Gastrocnemius medialis (tissue), 4 donors: ENCODE results near the gene VDR.

ENCODE experiments used
- POLR2A ChIP-seq, 2 donors: fragments of 450-650 bp; IDR thresholded peaks; one replicate each; pipeline ENCODE4 v1.6.1; 2017; ENCODE audit warnings: antibody characterized with exemption in 2 of 2, mild to moderate bottlenecking in 2 of 2, moderate library complexity in 2 of 2
- TF ChIP-seq, protein P1 (sequence below), 5 experiments: fragments of 450-650 bp in 3 of 5; fragments of 200-600 bp in 2 of 5; sonication (generic) in 2 of 5; IDR thresholded peaks in 4 of 5; conservative IDR thresholded peaks in 1 of 5; 1 replicate in 4 of 5; 2 replicates in 1 of 5; pipeline ENCODE4 v1.5.1; 2016 to 2019; ENCODE audit warnings: antibody characterized with exemption in 5 of 5, mild to moderate bottlenecking in 3 of 5, moderate library complexity in 3 of 5

DNA sequence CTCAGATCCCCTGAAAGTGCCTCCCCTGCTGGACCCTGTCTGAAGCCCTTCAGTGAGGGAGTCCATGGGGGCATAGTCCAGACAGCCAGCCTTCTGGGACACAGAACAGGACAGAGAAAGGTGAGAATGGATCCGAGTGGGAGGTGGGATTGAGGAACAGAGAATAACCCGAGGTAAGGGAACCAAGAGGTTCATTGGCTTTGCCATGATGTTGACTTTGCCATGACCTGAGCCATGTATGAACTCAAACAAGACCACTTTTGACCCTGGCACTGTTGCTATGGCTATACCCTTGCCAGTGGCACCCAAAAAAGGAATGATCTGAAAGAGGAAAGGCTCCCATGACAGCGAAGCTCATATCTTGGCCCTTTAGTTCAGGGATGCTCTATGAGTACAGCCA, 22.6 kb upstream of the VDR start:
- TF ChIP-seq, protein P1, sequence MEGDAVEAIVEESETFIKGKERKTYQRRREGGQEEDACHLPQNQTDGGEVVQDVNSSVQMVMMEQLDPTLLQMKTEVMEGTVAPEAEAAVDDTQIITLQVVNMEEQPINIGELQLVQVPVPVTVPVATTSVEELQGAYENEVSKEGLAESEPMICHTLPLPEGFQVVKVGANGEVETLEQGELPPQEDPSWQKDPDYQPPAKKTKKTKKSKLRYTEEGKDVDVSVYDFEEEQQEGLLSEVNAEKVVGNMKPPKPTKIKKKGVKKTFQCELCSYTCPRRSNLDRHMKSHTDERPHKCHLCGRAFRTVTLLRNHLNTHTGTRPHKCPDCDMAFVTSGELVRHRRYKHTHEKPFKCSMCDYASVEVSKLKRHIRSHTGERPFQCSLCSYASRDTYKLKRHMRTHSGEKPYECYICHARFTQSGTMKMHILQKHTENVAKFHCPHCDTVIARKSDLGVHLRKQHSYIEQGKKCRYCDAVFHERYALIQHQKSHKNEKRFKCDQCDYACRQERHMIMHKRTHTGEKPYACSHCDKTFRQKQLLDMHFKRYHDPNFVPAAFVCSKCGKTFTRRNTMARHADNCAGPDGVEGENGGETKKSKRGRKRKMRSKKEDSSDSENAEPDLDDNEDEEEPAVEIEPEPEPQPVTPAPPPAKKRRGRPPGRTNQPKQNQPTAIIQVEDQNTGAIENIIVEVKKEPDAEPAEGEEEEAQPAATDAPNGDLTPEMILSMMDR (IDR thresholded peaks at IDR 0.05 in 4 of 5, conservative IDR thresholded peaks at IDR 0.05 in 1 of 5): no peak
- no peak for TF ChIP-seq POLR2A (IDR thresholded peaks at IDR 0.05)
